Activated CD4-positive, alpha-beta T cell treated with anti-CD3 and anti-CD28 coated beads for 4 hours (primary cell): ENCODE data around the gene ALS2.

ENCODE experiments used
- DNase-seq, 2 donors: peaks; one replicate each; pipeline ENCODE4 v3.0.0-alpha.2; 2020

The ALS2 gene

GRCh38 chr2:201751566-201751965, 29.2 kb downstream of the ALS2 start:
- no peak for DNase-seq

- DNase-seq = no peak
Observed at GRCh38 chr2:201746551-201746950, 34.2 kb downstream of the ALS2 start.

GRCh38 chr2:201735486-201735885, 45.2 kb downstream of the ALS2 start:
- no peak for DNase-seq

- DNase-seq = no peak
Observed at GRCh38 chr2:201734111-201734510, 46.6 kb downstream of the ALS2 start.

GRCh38 chr2:201733544-201733943, 47.2 kb downstream of the ALS2 start:
- no peak for DNase-seq

GRCh38 chr2:201730651-201731285, 50.0 kb downstream of the ALS2 start:
- DNase-seq = no peak

GRCh38 chr2:201715459-201715858, 65.3 kb downstream of the ALS2 start:
- DNase-seq = no peak

- DNase-seq = no peak
Observed at GRCh38 chr2:201712726-201713125, 68.0 kb downstream of the ALS2 start.

- no peak for DNase-seq
Observed at GRCh38 chr2:201709747-201710146, 71.0 kb downstream of the ALS2 start.

GRCh38 chr2:201709049-201709448, 71.7 kb downstream of the ALS2 start:
- no peak for DNase-seq

- DNase-seq = no peak
Observed at GRCh38 chr2:201707753-201708152, 73.0 kb downstream of the ALS2 start.

GRCh38 chr2:201707142-201707541, 73.6 kb downstream of the ALS2 start:
- no peak for DNase-seq

- no peak for DNase-seq
Observed at GRCh38 chr2:201704536-201704935, 76.2 kb downstream of the ALS2 start.

- DNase-seq = no peak
Observed at GRCh38 chr2:201701646-201702045, 79.1 kb downstream of the ALS2 start.

- no peak for DNase-seq
Observed at GRCh38 chr2:201699416-201699815, 81.3 kb downstream of the ALS2 start.

- DNase-seq = no peak
Observed at GRCh38 chr2:201698588-201699226, 82.0 kb downstream of the ALS2 start, which contains the start of gene MPP4. Gene MPP4, minus strand, starts transcription at chr2:201698644. Its CDS starts 4,690 bp downstream, at chr2:201693954.

- DNase-seq = no peak
Observed at GRCh38 chr2:201697899-201698298, 82.8 kb downstream of the ALS2 start.

GRCh38 chr2:201696151-201696659, 84.5 kb downstream of the ALS2 start:
- DNase-seq = no peak

GRCh38 chr2:201685156-201685555, 95.6 kb downstream of the ALS2 start:
- no peak for DNase-seq

GRCh38 chr2:201680743-201681142, 100.0 kb downstream of the ALS2 start:
- DNase-seq = no peak

- no peak for DNase-seq
Observed at GRCh38 chr2:201678401-201678800, 102.3 kb downstream of the ALS2 start.

GRCh38 chr2:201675454-201675853, 105.3 kb downstream of the ALS2 start:
- DNase-seq = no peak

- DNase-seq = no peak
Observed at GRCh38 chr2:201674794-201675193, 105.9 kb downstream of the ALS2 start.

- no peak for DNase-seq
Observed at GRCh38 chr2:201674298-201674697, 106.4 kb downstream of the ALS2 start.

- no peak for DNase-seq
Observed at GRCh38 chr2:201673546-201673945, 107.2 kb downstream of the ALS2 start.
